Stromal cell of bone marrow (primary cell): ENCODE measurements around the gene WDR72.
A peak's percentile ranks its signal among the peaks of the same experiment; 100 is the strongest.
"Not testable (repeated sequence)": the region's sequence is repeated elsewhere in the genome, so short reads cannot be mapped to it uniquely, and the experiment has no call there.

Source experiments
- DNase-seq: peaks from one replicate; pipeline ENCODE4 v3.0.0-alpha.2; 2012; ENCODE audit warnings: low read depth

Gene WDR72

DNA sequence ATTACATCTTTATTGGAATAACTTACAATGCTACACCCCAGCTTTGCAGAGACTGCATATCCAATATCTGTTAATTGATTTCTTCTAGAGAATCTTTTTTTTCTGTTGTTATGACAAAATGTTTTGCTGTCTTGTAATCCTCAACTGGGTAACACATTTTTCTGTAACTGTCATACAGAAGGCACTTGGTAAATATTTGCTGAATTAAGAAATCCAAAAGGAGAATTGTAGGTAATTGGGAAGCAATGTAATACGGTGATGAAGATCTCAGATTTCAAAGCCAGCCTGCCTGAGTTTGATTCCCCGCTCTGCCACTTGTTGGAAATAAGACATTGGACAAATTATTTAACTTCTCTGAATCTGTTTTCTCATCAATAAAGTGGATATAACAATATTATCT, 169.1 kb downstream of the WDR72 start:
- DNase-seq, result no peak

DNA sequence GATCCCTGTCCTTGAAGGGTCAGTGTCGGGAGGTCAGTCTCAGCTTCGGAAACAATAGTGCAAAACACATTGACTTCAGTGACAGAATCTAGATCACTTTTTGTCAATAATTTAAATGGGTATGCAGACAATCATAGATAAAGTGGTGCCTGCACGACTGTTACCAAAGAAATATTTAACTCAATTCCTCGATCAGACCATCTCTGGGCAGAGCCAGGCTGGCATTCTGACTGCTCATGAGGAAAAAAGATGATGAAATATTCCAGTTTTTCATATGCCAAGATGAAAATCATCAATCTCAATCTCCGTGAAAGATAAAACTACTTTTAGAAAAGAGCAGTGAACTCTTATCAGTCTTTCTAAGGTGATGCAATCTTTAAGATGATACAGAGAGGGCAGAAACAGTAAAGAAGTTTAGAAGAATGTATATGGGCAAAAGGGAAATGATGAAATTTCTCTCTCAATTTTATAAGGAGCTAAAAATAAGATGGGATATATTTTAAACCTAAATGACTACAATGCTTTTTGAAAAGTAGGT, 169.9 kb downstream of the WDR72 start:
- DNase-seq, result no peak

DNA sequence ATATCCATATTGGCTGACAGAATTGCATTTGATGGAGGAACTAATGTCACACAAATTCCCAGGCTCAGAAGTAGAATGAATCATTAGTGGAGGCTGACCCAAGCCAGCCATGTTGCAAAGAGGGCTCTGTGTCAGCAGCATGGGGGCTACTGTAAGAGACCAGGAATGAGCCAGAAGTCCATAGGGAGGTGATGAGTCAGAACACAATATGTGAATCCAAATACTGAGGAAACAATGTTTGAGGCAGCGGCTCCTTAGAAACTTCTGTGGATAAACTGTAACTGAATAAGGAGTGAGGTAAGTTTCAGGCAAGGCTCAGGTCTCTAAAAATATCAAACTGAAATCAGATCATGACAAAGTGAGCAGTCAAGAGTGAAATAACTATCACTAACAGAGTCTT, 170.7 kb downstream of the WDR72 start:
- peak; percentile 80 for DNase-seq

DNA sequence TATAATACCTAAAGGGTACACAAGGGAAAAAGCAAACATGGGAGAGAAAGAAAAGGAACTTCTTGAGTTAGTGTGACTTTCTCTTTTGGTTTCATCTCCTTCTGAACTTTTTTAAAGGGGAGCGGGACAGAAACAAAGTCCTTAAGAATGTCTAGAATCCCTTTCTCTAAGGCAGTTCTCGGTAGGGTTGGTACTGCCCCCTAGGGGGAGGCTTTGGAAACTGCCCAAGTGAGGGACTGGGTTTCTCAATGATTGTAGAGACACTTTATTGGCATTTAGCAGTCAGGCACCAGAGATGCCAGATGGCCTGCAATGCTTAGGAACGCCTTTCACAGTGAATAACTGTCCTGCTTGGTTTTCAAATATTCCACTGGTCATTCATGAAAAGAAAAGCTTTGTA, 172.7 kb downstream of the WDR72 start:
- peak; percentile 14 for DNase-seq

DNA sequence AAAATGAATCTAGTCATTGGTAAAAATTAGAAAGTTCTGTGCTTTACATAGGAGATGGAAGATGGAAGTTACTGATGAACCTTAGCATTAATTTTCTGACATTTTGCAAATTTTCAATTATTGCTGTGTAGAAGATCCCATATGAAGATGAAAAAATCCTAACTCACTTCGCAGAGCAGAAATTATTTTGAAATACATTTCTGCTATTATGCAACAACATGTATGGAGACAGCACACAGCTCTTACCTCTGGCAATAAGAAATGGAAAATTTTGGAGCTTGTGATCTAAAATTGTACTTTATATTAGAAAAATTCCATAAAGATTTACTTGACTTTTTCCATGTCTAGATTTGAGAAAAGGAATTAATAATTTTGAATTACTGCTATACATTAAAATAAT, 177.9 kb downstream of the WDR72 start:
- DNase-seq, result no peak

- no peak for DNase-seq
These were observed 179.1 kb downstream of the WDR72 start for GRCh38 chr15:53580366-53580765.

DNA sequence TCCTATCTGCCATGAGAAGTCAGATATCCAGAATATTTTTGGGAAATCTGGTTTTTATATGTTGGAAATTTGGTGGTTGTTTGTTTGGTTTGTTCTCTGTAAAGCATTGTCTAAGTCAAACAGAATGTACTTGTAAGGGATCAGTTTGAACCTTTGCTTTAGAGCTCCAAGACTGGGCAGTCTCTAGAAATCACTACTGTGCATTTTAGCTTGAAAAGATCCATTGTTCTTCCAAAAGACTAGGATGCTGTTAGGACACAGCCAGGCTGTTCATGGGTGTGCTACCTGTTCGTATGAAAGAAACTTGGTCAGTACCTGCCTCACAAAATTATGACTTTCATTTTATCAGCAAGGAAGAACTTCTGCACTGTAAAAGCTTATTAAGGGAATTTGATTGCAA, 182.6 kb downstream of the WDR72 start:
- DNase-seq, result no peak

DNA sequence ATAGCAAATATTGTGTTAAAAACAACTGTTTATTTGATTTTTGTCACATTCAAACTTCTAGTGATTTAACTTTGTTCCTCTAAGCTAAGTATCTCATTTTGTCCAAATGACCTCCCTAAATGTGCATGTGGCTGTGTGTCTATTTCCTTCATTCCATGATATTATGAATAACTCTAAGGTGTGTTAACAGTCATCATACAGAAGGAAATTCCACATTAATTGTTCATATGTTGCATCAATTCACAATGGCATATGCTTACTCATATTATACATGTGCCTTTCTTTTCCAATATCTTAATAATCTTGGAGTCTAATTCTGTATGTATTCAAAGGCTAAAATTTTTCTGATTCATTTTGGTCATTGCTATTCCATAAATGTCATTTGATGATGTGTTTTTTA, 186.4 kb downstream of the WDR72 start:
- no peak for DNase-seq

- DNase-seq, result no peak
These were observed 189.5 kb downstream of the WDR72 start for GRCh38 chr15:53569751-53570480.

DNA sequence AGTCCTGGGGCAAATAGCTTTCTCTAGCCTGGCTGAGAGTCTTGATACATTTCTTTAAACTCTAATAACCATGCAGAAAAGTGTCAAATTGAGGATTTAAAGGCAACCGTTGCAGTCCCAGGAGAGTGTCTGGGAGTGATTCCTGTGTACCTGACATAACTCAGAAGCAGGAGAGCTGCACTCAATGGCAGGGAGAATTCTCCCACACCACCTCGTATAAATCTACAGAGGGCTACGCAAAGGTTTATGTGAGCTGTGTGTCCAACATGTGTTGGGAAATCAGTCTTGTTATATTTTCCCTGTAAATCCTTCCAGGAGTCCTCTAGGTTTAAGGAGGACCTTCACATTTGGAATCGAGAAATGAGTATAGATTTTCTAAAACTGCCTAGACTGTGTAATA, 192.6 kb downstream of the WDR72 start:
- DNase-seq, result no peak

DNA sequence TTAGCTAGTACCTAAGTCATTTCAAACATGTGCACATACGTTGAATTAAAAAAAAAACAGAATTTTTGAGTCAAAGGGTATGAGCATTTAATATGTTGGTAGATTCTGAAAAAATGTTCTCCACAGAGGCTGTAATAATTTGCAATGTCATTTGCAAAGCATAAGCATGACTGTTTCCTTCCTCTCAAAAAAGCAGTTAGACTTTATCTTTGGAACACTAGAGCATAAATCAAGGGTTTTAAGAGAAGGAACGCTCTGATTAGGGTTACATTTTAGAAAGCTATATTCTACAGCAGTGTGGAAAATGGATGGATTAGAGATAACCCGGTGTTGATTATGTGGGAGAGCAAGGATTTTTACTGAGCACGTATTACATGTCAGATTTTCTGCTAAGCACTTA, 193.7 kb downstream of the WDR72 start:
- no peak for DNase-seq

- DNase-seq, result no peak
These were observed 194.8 kb downstream of the WDR72 start for GRCh38 chr15:53564647-53565046.

DNA sequence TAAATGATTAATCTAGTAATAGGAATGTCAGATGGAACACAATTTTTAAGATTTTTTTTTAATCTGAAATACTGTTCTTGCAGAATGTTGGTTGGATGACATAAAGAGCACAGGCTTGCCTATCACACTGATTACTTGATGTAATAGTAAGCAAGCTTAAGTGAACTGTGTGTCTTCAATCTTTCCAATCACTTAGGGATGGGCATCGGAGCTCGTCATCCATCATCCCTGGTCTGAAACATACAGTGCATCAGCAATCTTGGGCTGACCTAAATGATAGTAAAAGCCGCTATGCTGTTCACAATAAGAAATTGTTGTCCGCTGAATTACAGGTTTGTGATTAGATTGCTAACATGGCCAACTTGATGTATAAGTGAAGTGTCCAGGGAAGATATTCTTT, 195.8 kb downstream of the WDR72 start:
- no peak for DNase-seq

DNA sequence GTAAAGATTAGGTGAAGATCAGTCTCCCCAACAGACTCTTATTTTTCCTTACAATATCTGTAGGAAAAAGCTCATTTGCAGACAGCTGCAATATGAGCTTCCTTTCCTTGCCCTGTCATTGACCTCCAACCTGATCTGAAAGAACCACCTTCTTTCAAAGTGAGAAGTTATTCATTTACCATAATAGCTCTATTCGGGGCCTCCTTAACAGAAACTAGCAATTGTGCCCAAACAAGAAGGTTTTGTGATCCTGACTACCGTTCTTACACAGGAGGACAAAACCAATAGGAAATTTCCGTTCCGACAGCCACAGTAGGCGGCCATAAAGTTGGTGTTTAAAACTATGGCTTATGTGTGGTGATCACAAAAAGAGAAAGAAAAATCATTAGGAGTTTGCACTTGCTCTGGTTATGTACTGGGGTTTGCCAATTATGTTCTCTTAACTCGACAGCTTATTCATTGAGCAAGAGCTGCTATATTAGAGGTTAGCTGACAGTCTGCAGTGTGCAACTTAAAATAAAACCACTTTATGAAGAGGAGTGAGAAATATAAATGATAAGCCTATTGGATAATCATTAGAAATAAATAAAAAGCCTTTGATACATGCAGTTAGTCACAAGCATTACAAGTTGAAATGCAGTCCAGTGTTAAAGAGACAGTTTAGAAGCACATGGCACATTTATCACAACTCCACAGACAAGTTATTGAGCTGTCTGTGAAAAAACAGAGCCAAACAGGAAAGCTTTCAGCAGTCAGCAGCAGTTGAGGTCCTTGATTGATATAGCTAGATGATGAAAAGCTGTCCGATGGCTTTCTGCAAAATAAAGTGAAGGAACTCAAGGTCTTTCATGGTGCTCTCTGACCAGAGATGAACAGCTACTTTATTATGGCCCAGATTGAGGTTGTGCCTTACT, 199.8 kb downstream of the WDR72 start:
- DNase-seq, result no peak

- DNase-seq, result no peak
These were observed 201.1 kb downstream of the WDR72 start for GRCh38 chr15:53558384-53558783.

GRCh38 chr15:53555226-53555625, 204.2 kb downstream of the WDR72 start:
- DNase-seq, result no peak

GRCh38 chr15:53549697-53550305, 209.7 kb downstream of the WDR72 start:
- DNase-seq, result no peak

DNA sequence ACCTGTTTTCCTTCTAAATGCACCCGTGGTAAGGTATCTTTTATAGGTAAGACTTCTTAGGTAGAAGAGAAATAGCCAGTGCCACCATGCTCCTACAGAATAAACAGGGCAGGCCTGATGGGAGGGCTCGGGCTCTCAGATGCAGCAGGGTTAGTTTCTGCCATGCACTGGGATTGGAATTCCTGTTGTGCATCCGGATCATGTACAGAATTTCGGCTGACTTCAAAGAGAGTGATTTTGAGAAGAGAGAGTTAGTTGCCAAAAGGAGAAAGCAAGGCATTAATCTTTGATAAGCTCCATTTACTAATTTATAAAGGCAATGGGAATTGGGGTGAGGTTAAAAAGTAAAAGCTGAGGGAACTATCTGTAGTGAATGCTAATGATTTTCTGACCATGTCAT, 211.2 kb downstream of the WDR72 start:
- no peak for DNase-seq

- not testable (repeated sequence) for DNase-seq
These were observed 218.7 kb downstream of the WDR72 start for GRCh38 chr15:53540626-53541300.

GRCh38 chr15:53539878-53540277, 219.6 kb downstream of the WDR72 start:
- no peak for DNase-seq

DNA sequence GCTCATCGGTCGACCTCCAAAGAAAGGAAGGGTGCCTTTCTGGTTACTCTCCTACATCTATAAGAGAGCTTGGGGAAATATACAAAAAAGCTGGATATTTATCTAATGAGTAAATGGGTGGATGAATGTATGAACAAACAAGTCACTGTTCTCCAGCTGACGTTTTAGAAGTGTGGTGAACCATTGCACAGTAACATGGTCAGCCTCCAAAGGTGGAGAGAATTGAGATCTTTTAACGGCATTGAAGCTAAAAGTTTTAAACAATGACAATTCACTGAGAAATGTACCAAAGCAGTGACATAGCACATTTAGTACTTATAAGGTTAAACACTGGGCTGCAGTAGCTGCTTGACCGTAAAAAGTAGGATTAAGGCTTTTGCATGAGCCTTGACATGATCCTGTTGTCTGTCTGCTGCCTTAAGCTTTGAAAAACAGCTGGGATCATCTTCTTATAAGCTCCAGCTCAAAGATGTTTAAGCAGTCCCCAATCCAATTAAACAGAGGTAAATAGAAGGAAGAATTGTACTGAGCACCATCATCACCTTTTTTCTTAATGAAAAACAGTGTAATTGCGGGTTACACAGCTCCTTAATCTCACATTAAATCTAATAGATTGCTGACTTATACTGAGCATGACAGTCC, 222.9 kb downstream of the WDR72 start:
- no peak for DNase-seq

DNA sequence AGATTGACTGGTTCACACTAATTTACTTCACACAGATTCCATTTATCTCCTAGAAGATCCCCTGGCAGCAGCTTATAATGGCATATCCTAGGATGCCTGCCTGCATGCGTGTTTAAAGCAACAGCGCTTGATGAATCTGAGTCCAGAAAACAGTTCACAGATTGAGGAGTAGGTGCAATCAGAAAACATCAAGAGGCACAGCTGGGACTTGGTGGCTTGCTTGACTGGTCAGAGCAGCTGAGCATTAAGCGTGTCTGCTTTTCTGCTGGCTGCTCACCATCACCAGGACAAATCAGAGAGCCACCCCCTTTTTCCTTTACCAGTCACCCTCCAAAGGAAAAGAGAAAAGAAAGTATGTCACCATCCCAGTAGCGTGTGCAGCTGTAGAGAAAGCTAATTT, 223.6 kb downstream of the WDR72 start:
- no peak for DNase-seq
